ENCODE data around the gene MET. TPM values are rescaled to one million over a fixed set of nuclear protein-coding genes. Genes with fewer than 3 reads are reported as not detected.

MET gene
- polyA plus RNA-seq, 2 of the 4 experiments (the other 2 are of a cell fraction), result 72.3 to 165 TPM

- TF ChIP-seq PBX3 (IDR thresholded peaks at IDR 0.05), result no peak
- no peak for TF ChIP-seq HOXB5 (CRISPR knock-in tag; IDR thresholded peaks at IDR 0.05)
- no peak for TF ChIP-seq ZFP36 (IDR thresholded peaks at IDR 0.05; ENCODE audit: borderline replicate concordance, partially characterized antibody)
- TF ChIP-seq ELK1 (IDR thresholded peaks at IDR 0.05; ENCODE audit: low read depth, low read length), result no peak
- TF ChIP-seq NFE2L2 (conservative IDR thresholded peaks at IDR 0.05; ENCODE audit: low read length), result no peak
- no peak for TF ChIP-seq EHF (CRISPR knock-in tag; IDR thresholded peaks at IDR 0.05)
Measured at GRCh38 chr7:116665332-116665996, 6.5 kb upstream of the MET start (continued).

GRCh38 chr7:116669769-116670168, 2.2 kb upstream of the MET start:
- CTCF ChIA-PET, result interaction anchor here (1.2 to 5.0 kb wide), 5 partner anchors 36 to 411 kb away, joined by 3 to 52 read pairs (median 3); no protein-coding TSS in a partner anchor
- H3K4me3 ChIP-seq, result no peak overlapping the region
- FAIRE-seq, result no peak

GRCh38 chr7:116670409-116671015, 1.5 kb upstream of the MET start:
- Histone ChIP-seq H3K4me1 (peaks cover 21% of the 10 kb centered on the region), H3K4me3 (no peak overlapping the region), H3K4me2 (peak overlapping the region; percentile 90; the same call in 2 of the 3 replicates), H3K9me3 (peaks cover 7% of the 10 kb centered on the region), H3K27ac (peak overlapping the region in 1 of 2 experiments; percentile 95; a peak in 4 of 6 replicates)
- TF ChIP-seq EHMT2 (IDR thresholded peaks at IDR 0.05; ENCODE audit: low read depth) (no peak), MYC (IDR thresholded peaks at IDR 0.05; ENCODE audit: borderline replicate concordance, low read length) (no peak), CBX8 (IDR thresholded peaks at IDR 0.05) (no peak), FOXS1 (CRISPR knock-in tag; IDR thresholded peaks at IDR 0.05) (no peak), REST (IDR thresholded peaks at IDR 0.05) (no peak), JUN (IDR thresholded peaks at IDR 0.05) (no peak)
- CTCF ChIA-PET, result interaction anchor here (0.6 to 5.0 kb wide), 38 partner anchors 8 to 412 kb away, joined by 3 to 52 read pairs (median 4); no protein-coding TSS in a partner anchor
- DNase-seq (ENCODE audit: low read depth in 1 of 2, low spot score in 1 of 2) (no peak), ATAC-seq (no peak), FAIRE-seq (no peak)
- POLR2A ChIA-PET, result interaction anchor here (0.6 to 4.5 kb wide), 5 partner anchors 41 to 137 kb away, joined by 3 to 24 read pairs (median 6); no protein-coding TSS in a partner anchor
- 93% methylated on average over 3 of the region's 3 CpGs for WGBS (ENCODE audit: missing lambda C conversion rate)

More at GRCh38 chr7:116669769-116670168, 2.2 kb upstream of the MET start:
- Histone ChIP-seq H3K9me3 (peaks cover 7% of the 10 kb centered on the region), H3K4me2 (no peak overlapping the region), H3K27ac (no peak overlapping the region), H3K4me1 (peaks cover 16% of the 10 kb centered on the region; the same call in 2 of the 3 replicates)
- no peak for ATAC-seq
- TF ChIP-seq PHF8 (IDR thresholded peaks at IDR 0.05; ENCODE audit: borderline replicate concordance, low read depth) (no peak), MYC (IDR thresholded peaks at IDR 0.05; ENCODE audit: borderline replicate concordance, low read length) (no peak), NFE2L2 (conservative IDR thresholded peaks at IDR 0.05; ENCODE audit: low read length) (no peak), ZFP36 (IDR thresholded peaks at IDR 0.05; ENCODE audit: borderline replicate concordance, partially characterized antibody) (no peak), FOSL2 (IDR thresholded peaks at IDR 0.05) (no peak), FOSL2 (CRISPR knock-in tag; IDR thresholded peaks at IDR 0.05) (no peak), TFCP2L1 (CRISPR knock-in tag; IDR thresholded peaks at IDR 0.05) (no peak), HOXB13 (CRISPR knock-in tag; IDR thresholded peaks at IDR 0.05; ENCODE audit: low read depth) (no peak), MAFK (IDR thresholded peaks at IDR 0.05; ENCODE audit: partially characterized antibody) (no peak), SREBF2 (IDR thresholded peaks at IDR 0.05) (no peak), MAX (IDR thresholded peaks at IDR 0.05) (no peak)
- POLR2A ChIA-PET, result no interaction called here
- DNase-seq (ENCODE audit: low read depth in 1 of 2, low spot score in 1 of 2), result no peak
- 32% methylated on average over 1 of the region's 1 CpG for WGBS (ENCODE audit: missing lambda C conversion rate)

All from A549 (cell line).